ENCODE measurements around the gene CABYR.

- TF ChIP-seq CTCF (IDR thresholded peaks at IDR 0.05 in 4 of 5, conservative IDR thresholded peaks at IDR 0.05 in 1 of 5) = no peak
- no peak for TF ChIP-seq POLR2A (IDR thresholded peaks at IDR 0.05)
Measured at GRCh38 chr18:24200494-24201290, 61.8 kb downstream of the CABYR start.
